OCI-LY7 (cell line): ENCODE data around the gene HIP1. TPM values are rescaled to one million over a fixed set of nuclear protein-coding genes. Genes with fewer than 3 reads are reported as not detected.

Experiments used
- BruUV-seq: library from RNA; stranded (reverse); fragments of 400-500 nt; replicated peaks from 2 replicates; lab custom pipeline; 2021; lab: Mats Ljungman, UMichigan
- CTCF ChIA-PET: fragments of 300-600 bp; sonication (Branson Sonifier 250); formaldehyde crosslinking; loops from one replicate; lab custom pipeline; 2022; ENCODE audit warnings: antibody characterized with exemption; ENCODE audit not compliant: unreplicated experiment; lab: Charles Lee
- POLR2A ChIA-PET: fragments of 300-600 bp; sonication (Branson Sonifier 250); formaldehyde crosslinking; loops from one replicate; lab custom pipeline; 2022; ENCODE audit warnings: antibody characterized with exemption; lab: Charles Lee
- DNase-seq: peaks from one replicate; pipeline ENCODE4 v3.0.0-alpha.2; 2015; ENCODE audit warnings: low spot score
- H2AFZ ChIP-seq: fragments of 200-600 bp; sonication (generic), shearing (Covaris generic); 2 replicates; pipeline ENCODE4 v1.6.1; 2014; ENCODE audit warnings: mild to moderate bottlenecking, antibody characterized with exemption, low read length, moderate library complexity
- H3K27ac ChIP-seq: fragments of 200-600 bp; sonication (generic); 2 replicates; pipeline ENCODE4 v1.5.1; 2014; ENCODE audit warnings: mixed run types, low read depth, mild to moderate bottlenecking, moderate library complexity, low read length, inconsistent platforms; ENCODE audit not compliant: poor library complexity, severe bottlenecking
- H3K36me3 ChIP-seq: fragments of 200-600 bp; sonication (generic); 2 replicates; pipeline ENCODE4 v1.6.1; 2014; ENCODE audit warnings: mild to moderate bottlenecking, antibody characterized with exemption, low read length, moderate library complexity, mixed read lengths; ENCODE audit not compliant: insufficient read depth
- H3K4me1 ChIP-seq: fragments of 200-600 bp; sonication (generic); 2 replicates; pipeline ENCODE4 v1.5.1; 2014; ENCODE audit warnings: mild to moderate bottlenecking, low read length; ENCODE audit not compliant: insufficient read depth, poor library complexity, severe bottlenecking
- H3K4me2 ChIP-seq: fragments of 200-600 bp; sonication (generic); 2 replicates; pipeline ENCODE4 v1.6.1; 2014; ENCODE audit warnings: mild to moderate bottlenecking, low read length
- H3K4me3 ChIP-seq: fragments of 200-600 bp; sonication (generic); 2 replicates; pipeline ENCODE4 v1.5.1; 2014; ENCODE audit warnings: mild to moderate bottlenecking, low read depth, low read length; ENCODE audit not compliant: poor library complexity, severe bottlenecking
- H3K79me2 ChIP-seq: fragments of 200-600 bp; sonication (generic); 2 replicates; pipeline ENCODE4 v1.6.1; 2016; ENCODE audit warnings: low read depth, mild to moderate bottlenecking, low read length, moderate library complexity, mixed read lengths; ENCODE audit not compliant: insufficient read depth
- H3K9me2 ChIP-seq: fragments of 200-600 bp; sonication (generic); 2 replicates; pipeline ENCODE4 v1.6.1; 2016; ENCODE audit warnings: mild to moderate bottlenecking, low read length, mixed read lengths; ENCODE audit not compliant: insufficient read depth
- H3K9me3 ChIP-seq: fragments of 200-600 bp; sonication (generic); 2 replicates; pipeline ENCODE4 v1.6.1; 2014; ENCODE audit warnings: mild to moderate bottlenecking, mixed run types, low read length, mixed read lengths
- H4K20me1 ChIP-seq: fragments of 200-600 bp; sonication (generic); 2 replicates; pipeline ENCODE4 v1.6.1; 2014; ENCODE audit warnings: mild to moderate bottlenecking, antibody characterized with exemption, low read length, moderate library complexity, mixed read lengths; ENCODE audit not compliant: insufficient read depth
- CTCF ChIP-seq: fragments of 200-600 bp; sonication (generic); conservative IDR thresholded peaks from 2 replicates; pipeline ENCODE4 v1.5.1; 2014; ENCODE audit warnings: mild to moderate bottlenecking, antibody characterized with exemption, low read length, moderate library complexity, mixed read lengths
- EZH2phosphoT487 ChIP-seq: fragments of 200-600 bp; sonication (generic); IDR thresholded peaks from 2 replicates; pipeline ENCODE4 v1.6.1; 2018; ENCODE audit warnings: low read depth, borderline replicate concordance, mild to moderate bottlenecking, mixed run types, antibody characterized with exemption, low read length, moderate library complexity, mixed read lengths
- intact Hi-C: fragments of 100-400 bp; cut with micrococcal nuclease; formaldehyde crosslinking; loops from one replicate; pipeline ENCODE4 v1.10.0; 2022; ENCODE audit not compliant: unreplicated experiment
- total RNA-seq, 2 experiments: library from RNA; depleted of rRNA in 1 of 2; stranded (reverse); fragments of >200 nt in 1 of 2; shearing (Covaris generic) in 1 of 2; gene quantifications; 2 replicates each; pipeline ENCODE4 v1.2.3, GENCODE V29; 2014 to 2022

Gene HIP1
- total RNA-seq, 2 experiments from 2014 or later: 15.0 to 27.8 TPM

DNA sequence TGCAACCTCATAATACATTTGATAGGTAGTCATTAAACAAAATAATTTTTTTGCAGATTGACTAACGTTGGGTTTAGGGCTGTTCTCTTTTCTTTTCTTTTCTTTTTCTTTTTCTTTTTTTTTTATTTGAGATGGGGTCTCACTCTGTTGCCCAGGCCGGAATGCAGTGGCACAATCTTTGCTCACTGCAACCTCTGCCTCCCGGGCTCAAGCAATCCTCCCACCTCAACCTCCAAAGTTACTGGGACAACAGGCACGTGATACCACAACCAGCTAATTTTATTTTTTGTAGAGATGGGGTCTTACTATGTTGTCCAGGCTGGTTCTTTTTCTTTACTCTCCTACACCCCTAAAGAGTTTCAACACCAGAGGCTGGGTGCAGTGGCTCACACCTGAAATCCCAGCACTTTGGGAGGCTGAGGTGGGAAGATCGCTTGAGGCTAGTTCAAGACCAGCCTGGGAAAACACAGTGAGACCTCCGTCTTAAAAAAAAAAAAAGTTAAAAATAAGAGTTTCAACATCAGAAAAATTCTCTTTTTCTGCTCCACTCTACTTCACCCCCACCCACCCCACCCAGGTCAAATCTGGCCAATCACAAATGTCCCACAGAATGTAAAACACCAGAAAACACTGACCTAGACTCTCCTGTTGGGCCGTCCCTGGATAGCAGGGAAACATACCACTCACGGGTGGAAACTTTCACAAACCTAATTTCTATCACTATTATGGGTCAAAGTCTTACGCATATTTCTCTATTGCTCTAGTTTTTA is 3.0 kb downstream of the HIP1 start:
- no peaks in the 10 kb centered on the region for H4K20me1 ChIP-seq
- H2AFZ ChIP-seq: no peak overlapping the region
- ChIA-PET POLR2A (interaction anchor here (0.6 kb wide), 2 partner anchors 44 to 103 kb away, joined by 3 read pairs; no protein-coding TSS in a partner anchor), CTCF (no interaction called here)
- no TSS peak for BruUV-seq
- H3K27ac ChIP-seq: no peak overlapping the region
- H3K4me2 ChIP-seq: no peak overlapping the region
- peaks cover 11% of the 10 kb centered on the region; the same call in 1 of the 2 replicates for H3K36me3 ChIP-seq
- H3K9me3 ChIP-seq: no peaks in the 10 kb centered on the region
- no peaks in the 10 kb centered on the region for H3K9me2 ChIP-seq
- H3K4me3 ChIP-seq: no peak overlapping the region
- H3K79me2 ChIP-seq: peaks cover 34% of the 10 kb centered on the region; the same call in 1 of the 2 replicates
- no peak for DNase-seq
- intact Hi-C loops: loop anchor here (10.0 kb wide), 1 partner anchor 211 kb away; no protein-coding TSS in a partner anchor
- no peak for TF ChIP-seq EZH2phosphoT487
- no peak for TF ChIP-seq CTCF
- H3K4me1 ChIP-seq: peaks cover 74% of the 10 kb centered on the region

- intact Hi-C loops: loop anchor here (10.0 kb wide), 1 partner anchor 210 kb away; no protein-coding TSS in a partner anchor
- Histone ChIP-seq H3K9me2 (no peaks in the 10 kb centered on the region), H3K4me1 (peaks cover 71% of the 10 kb centered on the region), H3K79me2 (peaks cover 34% of the 10 kb centered on the region; the same call in 1 of the 2 replicates), H3K27ac (peak overlapping the region; percentile 22), H4K20me1 (no peaks in the 10 kb centered on the region), H3K36me3 (peaks cover 11% of the 10 kb centered on the region; the same call in 1 of the 2 replicates), H3K9me3 (no peaks in the 10 kb centered on the region), H3K4me2 (peak overlapping the region; percentile 27), H2AFZ (no peak overlapping the region), H3K4me3 (no peak overlapping the region)
- DNase-seq: no peak
- CTCF ChIA-PET: no interaction called here
- TSS peak; percentile 46 for BruUV-seq
- no peak for TF ChIP-seq CTCF
- TF ChIP-seq EZH2phosphoT487: no peak
- POLR2A ChIA-PET: interaction anchor here (0.6 to 1.8 kb wide), 3 partner anchors 14 to 104 kb away, joined by 3 to 5 read pairs (median 4); no protein-coding TSS in a partner anchor
These were observed 3.9 kb downstream of the HIP1 start for GRCh38 chr7:75734586-75735458.
